Measurements from ENCODE around the gene FILIP1. TPM values are rescaled to one million over a fixed set of nuclear protein-coding genes. Genes with fewer than 3 reads are reported as not detected.

The FILIP1 gene
- total and polyA plus RNA-seq, 2 of the 8 experiments (the other 6 are each of a cell fraction or from before 2014, with no cell fraction given) = 2.4 to 5.7 TPM

GRCh38 chr6:75489025-75489424 is 4.6 kb downstream of the FILIP1 start:
- Histone ChIP-seq H4K20me1 (replicated peaks in 1 of 2; ENCODE audit: control insufficient read depth in 1 of 2, insufficient read depth in 2 of 2, low read length in 2 of 2) (no peaks in the 10 kb centered on the region), H2AK5ac (ENCODE audit: low read depth, low read length) (no peak overlapping the region), H3K23ac (ENCODE audit: insufficient read length) (no peak overlapping the region), H3K36me3 (ENCODE audit: control insufficient read depth in 2 of 4, insufficient read depth in 4 of 4, low read length in 3 of 4) (no peaks in the 10 kb centered on the region), H4K5ac (ENCODE audit: insufficient read length, low read depth, low read length) (no peak overlapping the region), H2BK12ac (ENCODE audit: low read depth, low read length) (no peak overlapping the region), H3K79me1 (ENCODE audit: low read depth, low read length) (no peaks in the 10 kb centered on the region), H3K27ac (ENCODE audit: low read depth, low read length) (no peak overlapping the region), H3K23me2 (ENCODE audit: low read depth, low read length) (peaks cover 1% of the 10 kb centered on the region; the same call in 1 of the 2 replicates), H3K18ac (ENCODE audit: extremely low read depth, low read length) (no peak overlapping the region), H3K9me3 (ENCODE audit: insufficient read depth in 2 of 2, low read depth in 1 of 2, low read length in 1 of 2) (no peaks in the 10 kb centered on the region), H3K4ac (replicated peaks; ENCODE audit: insufficient read length, low read depth, low read length) (no peak overlapping the region), H3K4me3 (ENCODE audit: extremely low read depth in 1 of 4, insufficient read depth in 2 of 4, low read depth in 3 of 4, low read length in 4 of 4) (no peak overlapping the region), H3K27me3 (replicated peaks in 1 of 4; ENCODE audit: control insufficient read depth in 3 of 4, extremely low read depth in 1 of 4, insufficient read depth in 3 of 4, low read length in 3 of 4) (no peaks in the 10 kb centered on the region), H2BK5ac (ENCODE audit: low read depth, low read length) (no peak overlapping the region), H3K9ac (replicated peaks in 1 of 4; ENCODE audit: extremely low read depth in 1 of 4, low read depth in 3 of 4, low read length in 3 of 4) (no peak overlapping the region), H4K8ac (ENCODE audit: extremely low read depth, insufficient read depth, low read length) (no peak overlapping the region), H3K4me1 (replicated peaks in 1 of 4; ENCODE audit: control insufficient read depth in 3 of 4, insufficient read depth in 4 of 4, low read length in 3 of 4) (peaks cover 0 to 3% (median 1%) of the 10 kb centered on the region in 4 experiments; a peak in 4 of 7 replicates), H2BK15ac (ENCODE audit: low read length) (no peak overlapping the region), H3K14ac (ENCODE audit: insufficient read length) (no peak overlapping the region), H2BK120ac (replicated peaks; ENCODE audit: low read depth, low read length) (no peak overlapping the region), H2BK20ac (ENCODE audit: low read length) (no peak overlapping the region), H2AFZ (ENCODE audit: low read length) (no peak overlapping the region), H3K4me2 (ENCODE audit: insufficient read depth in 1 of 2, low read depth in 2 of 2, low read length in 2 of 2) (no peak overlapping the region), H3K56ac (replicated peaks; ENCODE audit: insufficient read length, low read depth, low read length) (no peak overlapping the region), H3K79me2 (ENCODE audit: control insufficient read depth in 1 of 2, insufficient read depth in 2 of 2, low read length in 2 of 2) (no peaks in the 10 kb centered on the region), H4K91ac (replicated peaks; ENCODE audit: insufficient read length, low read length) (no peak overlapping the region)
- no peak for DNase-seq (ENCODE audit: low read depth in 1 of 2, low spot score in 2 of 2)
- POLR2A ChIA-PET (ENCODE audit: partially characterized antibody) = no interaction called here
- 88% methylated on average over 1 of the region's 1 CpG; no CpG with 5 or more reads in 1 of the 2 experiments for WGBS, 2 experiments (ENCODE audit: extremely low coverage in 1 of 2, insufficient coverage in 1 of 2, insufficient read length in 1 of 2, insufficient replicate concordance in 2 of 2, low coverage in 1 of 2, low lambda C conversion rate in 2 of 2, missing lambda C conversion rate in 1 of 2)
- CTCF ChIA-PET (ENCODE audit: partially characterized antibody) = interaction anchor here (1.9 kb wide), 1 partner anchor 120 kb away, joined by 5 read pairs; no protein-coding TSS in a partner anchor
- no peak for FAIRE-seq
- TF ChIP-seq BACH1 (IDR thresholded peaks at IDR 0.05; ENCODE audit: low read length) (no peak), POLR2A (IDR thresholded peaks at IDR 0.05; ENCODE audit: control extremely low read depth in 1 of 2, low read depth in 2 of 2, low read length in 2 of 2) (no peak), ATF3 (IDR thresholded peaks at IDR 0.05; ENCODE audit: insufficient read depth, low read depth, low read length) (no peak), FOSL1 (IDR thresholded peaks at IDR 0.05; ENCODE audit: insufficient read depth, low read depth, low read length) (no peak), SRF (IDR thresholded peaks at IDR 0.05; ENCODE audit: low read depth, low read length) (no peak), CHD1 (IDR thresholded peaks at IDR 0.05; ENCODE audit: low read depth, low read length) (no peak), RNF2 (IDR thresholded peaks at IDR 0.05; ENCODE audit: borderline replicate concordance, low read depth, low read length, missing control alignments, poor library complexity, severe bottlenecking) (no peak), POLR2AphosphoS5 (IDR thresholded peaks at IDR 0.05; ENCODE audit: low read depth, low read length) (no peak), ASH2L (IDR thresholded peaks at IDR 0.05; ENCODE audit: low read length) (no peak), CREB1 (IDR thresholded peaks at IDR 0.05) (no peak), EZH2 (IDR thresholded peaks at IDR 0.05; ENCODE audit: low read depth, low read length, severe bottlenecking) (no peak)
- TF ChIP-seq, protein P1, sequence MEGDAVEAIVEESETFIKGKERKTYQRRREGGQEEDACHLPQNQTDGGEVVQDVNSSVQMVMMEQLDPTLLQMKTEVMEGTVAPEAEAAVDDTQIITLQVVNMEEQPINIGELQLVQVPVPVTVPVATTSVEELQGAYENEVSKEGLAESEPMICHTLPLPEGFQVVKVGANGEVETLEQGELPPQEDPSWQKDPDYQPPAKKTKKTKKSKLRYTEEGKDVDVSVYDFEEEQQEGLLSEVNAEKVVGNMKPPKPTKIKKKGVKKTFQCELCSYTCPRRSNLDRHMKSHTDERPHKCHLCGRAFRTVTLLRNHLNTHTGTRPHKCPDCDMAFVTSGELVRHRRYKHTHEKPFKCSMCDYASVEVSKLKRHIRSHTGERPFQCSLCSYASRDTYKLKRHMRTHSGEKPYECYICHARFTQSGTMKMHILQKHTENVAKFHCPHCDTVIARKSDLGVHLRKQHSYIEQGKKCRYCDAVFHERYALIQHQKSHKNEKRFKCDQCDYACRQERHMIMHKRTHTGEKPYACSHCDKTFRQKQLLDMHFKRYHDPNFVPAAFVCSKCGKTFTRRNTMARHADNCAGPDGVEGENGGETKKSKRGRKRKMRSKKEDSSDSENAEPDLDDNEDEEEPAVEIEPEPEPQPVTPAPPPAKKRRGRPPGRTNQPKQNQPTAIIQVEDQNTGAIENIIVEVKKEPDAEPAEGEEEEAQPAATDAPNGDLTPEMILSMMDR (IDR thresholded peaks at IDR 0.05; ENCODE audit: control extremely low read depth in 1 of 3, insufficient read depth in 1 of 3, low read depth in 1 of 3, low read length in 3 of 3) = no peak

All from H1 (cell line).